HG03039 (cell line): ENCODE results near the gene DDI1.
"Not testable (repeated sequence)": the region's sequence is repeated elsewhere in the genome, so short reads cannot be mapped to it uniquely, and the experiment has no call there.

Experiments
- ATAC-seq: cut with Tn5 transposase; IDR thresholded peaks from one replicate; pipeline ENCODE4 v1.9.1; 2021; ENCODE audit warnings: mild to moderate bottlenecking, moderate library complexity; ENCODE audit not compliant: unreplicated experiment

The DDI1 gene

GRCh38 chr11:104036995-104037394 lies 555 bp downstream of the DDI1 start:
- ATAC-seq, result no peak

DNA sequence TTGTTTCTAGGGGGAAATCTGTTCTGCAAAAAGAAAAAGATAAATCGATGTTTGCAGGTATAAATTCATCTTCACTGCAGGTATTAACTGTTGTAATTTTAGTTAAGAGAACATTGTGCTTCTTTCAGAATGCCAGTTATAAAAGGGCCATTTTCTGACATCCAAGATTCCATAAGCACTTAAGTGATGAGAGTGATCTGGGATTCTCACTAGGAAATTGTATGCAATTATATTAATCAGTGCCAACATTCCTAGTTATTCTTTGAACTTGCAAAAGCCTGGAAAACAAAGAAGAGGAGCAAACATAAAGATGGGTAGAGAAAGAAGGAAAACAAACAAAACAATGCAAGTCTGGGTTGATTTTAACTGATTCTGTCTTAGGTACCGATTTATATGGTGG lies 5.4 kb downstream of the DDI1 start:
- ATAC-seq, result no peak

DNA sequence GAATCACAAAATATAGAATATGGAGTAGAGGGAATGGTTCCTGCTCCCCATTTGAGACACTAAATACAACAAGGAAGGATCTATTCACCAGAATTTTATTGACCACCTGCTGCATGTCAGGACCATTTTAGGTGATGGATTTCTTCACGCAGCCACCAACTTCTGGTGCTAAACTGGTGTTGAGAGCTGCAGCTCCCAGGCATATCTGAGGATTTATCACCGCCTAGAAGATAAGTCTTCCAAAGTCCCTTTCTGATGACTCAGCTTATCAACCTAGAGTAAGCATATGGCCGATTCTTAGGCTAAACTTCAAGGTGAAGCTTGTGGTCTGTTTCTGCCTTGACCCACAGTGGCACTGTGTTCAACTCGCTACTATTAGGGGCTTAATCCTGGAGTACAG lies 6.7 kb downstream of the DDI1 start:
- no peak for ATAC-seq

DNA sequence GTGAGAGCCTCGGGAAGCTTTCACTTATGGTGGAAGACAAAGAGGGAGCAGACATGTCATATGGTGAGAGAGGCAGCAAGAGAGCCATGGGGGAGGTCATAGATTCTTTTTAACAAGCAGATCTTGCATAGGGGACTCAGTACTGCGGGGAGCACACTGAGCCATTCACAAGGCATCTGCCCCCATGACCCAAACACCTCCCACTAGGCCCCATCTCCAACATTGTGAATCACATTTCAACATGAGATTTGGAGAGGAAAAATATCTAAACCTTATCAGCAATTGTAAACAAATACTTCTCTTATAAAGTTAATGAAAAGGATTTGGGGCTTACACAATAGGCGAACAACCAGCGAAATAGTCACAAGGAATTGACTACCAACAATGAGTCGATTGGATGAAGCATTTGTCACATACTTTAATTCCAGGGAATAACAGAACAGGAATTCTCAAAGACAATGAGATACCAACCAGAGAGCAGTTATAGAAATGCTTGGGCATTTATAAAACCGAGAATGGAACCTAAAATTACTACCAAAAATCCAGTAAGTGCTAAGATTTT lies 7.3 kb downstream of the DDI1 start:
- no peak for ATAC-seq

- ATAC-seq, result no peak
Measured at GRCh38 chr11:104046331-104046730, 9.9 kb downstream of the DDI1 start.

GRCh38 chr11:104046858-104047257 lies 10.4 kb downstream of the DDI1 start:
- not testable (repeated sequence) for ATAC-seq

- ATAC-seq, result no peak
Measured at GRCh38 chr11:104049116-104049515, 12.7 kb downstream of the DDI1 start.

GRCh38 chr11:104051778-104052177 lies 15.3 kb downstream of the DDI1 start:
- no peak for ATAC-seq

DNA sequence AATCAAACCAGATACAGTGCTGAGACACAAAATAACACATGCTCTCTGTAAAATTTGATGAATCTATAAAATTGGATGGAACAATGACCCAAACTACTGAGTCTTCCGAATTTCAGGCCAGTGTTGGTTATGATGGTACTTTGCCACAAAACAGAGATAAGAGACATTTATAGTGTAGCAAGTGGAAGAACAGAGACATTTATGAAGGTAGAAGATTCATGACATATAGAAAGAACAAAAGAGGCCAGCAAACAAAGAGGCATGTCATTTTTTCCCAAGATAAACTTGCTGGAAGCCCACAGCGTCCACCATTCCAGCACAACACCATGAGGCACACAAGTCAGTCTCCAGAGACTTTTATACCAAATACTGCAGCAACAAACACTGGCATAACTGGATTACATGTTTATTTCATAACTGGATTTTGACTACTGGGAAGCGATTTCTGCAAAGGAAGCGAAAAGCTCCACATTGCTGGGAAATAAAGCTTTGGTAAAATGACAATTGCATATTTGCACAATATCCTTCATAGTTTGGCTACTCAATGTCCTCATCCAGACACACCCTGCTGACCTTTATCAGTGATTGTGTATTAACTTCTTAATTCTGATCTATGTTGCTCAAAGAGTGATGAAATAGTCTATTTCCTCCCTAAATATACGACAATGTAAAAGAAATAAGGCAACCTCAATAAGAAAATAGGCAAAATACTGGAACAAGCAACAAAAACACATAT lies 17.5 kb downstream of the DDI1 start:
- no peak for ATAC-seq

DNA sequence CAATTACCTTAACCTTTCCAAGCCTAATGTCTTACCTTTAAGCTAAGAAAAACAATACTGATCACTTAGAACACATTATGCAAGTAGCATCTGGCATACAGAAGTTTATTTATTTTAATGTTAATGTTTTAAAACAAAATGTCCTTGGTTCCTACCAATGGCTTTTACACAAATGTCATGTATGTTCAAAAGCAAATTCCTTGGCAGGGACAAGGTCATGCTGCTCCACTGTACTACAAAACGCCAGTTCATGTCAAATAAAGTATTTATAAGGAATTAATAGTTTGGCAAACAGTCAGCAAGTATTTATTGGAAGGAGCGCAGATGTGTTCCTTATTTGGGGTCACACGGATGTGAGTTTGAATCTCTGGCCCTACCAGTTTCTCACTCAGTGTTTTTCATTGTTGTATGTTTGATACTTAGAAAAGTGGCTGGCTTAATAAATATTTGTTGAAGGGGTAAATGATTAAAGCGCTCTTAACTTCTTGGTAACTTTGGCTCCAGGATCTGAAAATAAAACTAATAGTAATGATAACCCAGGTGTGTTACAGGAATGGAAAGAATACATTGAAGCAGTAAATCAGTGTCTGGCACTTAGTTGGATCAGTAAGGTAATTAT lies 18.6 kb downstream of the DDI1 start:
- ATAC-seq, result no peak

- no peak for ATAC-seq
Measured at GRCh38 chr11:104055596-104055995, 19.2 kb downstream of the DDI1 start.

DNA sequence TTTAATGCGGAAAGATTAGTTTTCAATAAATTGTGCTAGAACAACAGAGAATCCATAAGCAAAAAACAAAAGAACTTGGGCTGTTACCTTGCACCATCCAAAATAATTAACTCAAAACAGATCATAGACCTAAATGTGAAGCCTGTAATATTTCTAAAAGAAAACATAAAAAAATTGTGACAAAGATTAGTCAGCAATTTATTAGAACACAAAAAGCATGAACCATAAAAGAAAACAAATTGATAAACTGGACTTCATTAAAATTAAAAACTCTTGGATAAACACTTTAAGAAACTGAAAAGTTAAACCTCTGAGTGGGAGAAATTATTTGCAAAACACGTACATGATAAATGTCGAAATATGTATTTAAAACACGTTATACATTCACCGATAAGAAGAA lies 21.5 kb downstream of the DDI1 start:
- no peak for ATAC-seq

GRCh38 chr11:104058680-104059079 lies 22.2 kb downstream of the DDI1 start:
- no peak for ATAC-seq

DNA sequence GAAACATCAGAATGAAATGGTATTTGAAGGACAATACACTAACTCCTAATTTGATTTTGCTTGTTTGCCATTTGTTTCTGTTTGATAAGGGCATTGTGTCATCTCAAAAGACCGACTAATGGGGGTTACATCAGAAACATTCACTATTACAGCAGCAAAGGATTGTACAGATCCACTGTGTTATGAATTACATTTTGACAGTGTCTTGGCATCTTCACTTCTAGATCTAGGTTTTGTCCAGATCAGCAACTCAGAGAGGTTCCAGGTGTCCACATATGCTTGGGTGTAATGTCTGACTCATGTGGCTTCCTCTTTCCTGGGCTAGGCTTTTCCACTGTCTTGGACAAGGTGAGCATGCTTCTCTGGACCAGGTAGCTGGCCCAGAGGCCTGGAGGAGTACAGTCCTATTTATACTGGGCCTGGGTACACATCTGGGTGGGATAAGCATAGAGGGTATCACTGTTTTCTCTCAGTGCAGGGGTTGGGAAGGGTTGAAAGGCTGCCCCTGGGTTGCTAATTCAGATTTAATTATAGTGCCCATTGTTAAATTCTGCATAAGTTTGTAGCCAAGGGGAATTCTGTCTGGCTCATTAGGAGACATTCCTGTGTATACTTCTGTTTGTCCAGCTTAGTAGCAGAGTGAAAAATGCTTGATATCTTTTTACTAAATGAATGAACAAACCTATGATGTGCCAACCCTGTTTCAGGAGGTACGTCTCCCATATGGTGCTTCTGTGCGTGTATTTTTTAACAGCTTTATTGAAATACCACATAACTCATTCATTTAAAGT lies 23.8 kb downstream of the DDI1 start:
- no peak for ATAC-seq

DNA sequence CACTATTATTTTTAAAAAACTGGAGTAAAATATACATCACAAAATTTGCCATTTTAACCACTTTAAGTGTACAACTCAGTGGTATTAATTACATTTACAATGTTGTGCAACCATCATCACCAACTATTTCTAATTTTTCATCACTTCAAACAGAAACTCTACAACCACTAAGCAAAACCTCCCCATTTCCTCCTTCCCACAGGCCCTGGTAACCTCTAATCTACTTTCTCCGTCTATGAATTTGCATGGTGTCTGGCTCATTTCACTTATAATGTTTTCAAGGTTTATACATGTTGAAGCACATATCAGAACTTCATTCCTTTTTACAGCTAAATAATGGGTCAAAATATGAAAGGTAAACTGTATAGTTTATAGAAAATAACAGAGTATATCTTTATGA lies 24.4 kb downstream of the DDI1 start:
- peak; percentile 66 for ATAC-seq

DNA sequence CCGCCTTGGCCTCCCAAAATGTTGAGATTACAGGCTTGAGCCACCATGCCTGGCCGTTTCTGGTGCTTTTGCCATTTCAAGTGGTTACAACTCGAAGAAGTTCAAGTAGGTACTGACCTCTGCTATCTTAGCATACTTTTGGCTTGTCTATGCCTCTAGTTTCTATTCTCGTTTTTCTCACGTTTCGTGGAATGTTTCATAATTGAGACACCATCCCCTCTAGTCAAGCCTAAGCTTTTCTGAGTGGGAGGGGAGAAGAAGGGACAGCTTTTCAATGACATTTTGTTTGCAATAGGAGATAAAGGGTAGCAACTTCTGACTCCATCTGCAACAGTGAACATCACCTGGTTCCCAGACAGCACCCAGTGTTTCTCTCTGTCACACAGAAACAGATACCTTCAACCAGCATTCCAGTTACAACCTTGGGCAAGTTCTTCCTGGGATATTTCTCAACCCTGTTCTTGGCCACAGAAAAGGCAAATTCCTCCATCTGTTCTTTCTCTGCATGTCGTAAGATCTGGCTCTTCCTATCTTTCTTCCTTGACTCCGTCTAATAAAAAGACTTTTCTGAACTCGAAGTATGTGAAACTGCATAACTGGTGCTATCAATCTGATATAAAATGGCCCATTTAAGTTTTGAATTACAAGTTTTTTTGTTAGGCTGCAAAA lies 25.5 kb downstream of the DDI1 start:
- no peak for ATAC-seq

GRCh38 chr11:104064034-104064630 lies 27.7 kb downstream of the DDI1 start:
- ATAC-seq, result no peak

DNA sequence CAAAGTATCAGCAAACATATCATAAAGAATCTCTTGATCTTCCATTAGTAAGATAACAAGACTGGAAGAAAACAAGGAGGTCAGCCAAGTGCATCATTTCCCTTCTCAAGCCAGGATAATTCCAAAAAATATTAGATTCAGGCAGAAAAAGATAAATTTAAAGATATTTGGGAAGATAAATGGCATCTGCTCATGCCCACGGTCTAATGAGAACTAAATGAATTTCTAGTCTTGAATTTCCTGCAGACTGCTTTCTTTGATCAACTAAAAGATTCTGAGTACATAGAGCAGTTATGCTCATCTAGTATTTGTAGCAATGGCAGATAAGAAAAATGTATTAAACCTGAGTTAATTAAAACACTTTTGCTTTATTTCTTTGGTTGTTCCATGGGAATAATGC lies 31.1 kb downstream of the DDI1 start:
- no peak for ATAC-seq

GRCh38 chr11:104073950-104074705 lies 37.7 kb downstream of the DDI1 start:
- ATAC-seq, result peak; percentile 89

GRCh38 chr11:104075091-104075490 lies 38.7 kb downstream of the DDI1 start:
- ATAC-seq, result no peak
